NOMO-1 (cell line): Measurements from ENCODE around the gene RBM20.

Source experiments
- DNase-seq, 2 experiments: peaks; one replicate each; lab custom pipeline; 2025; ENCODE audit not compliant: unreplicated experiment in 2 of 2; lab: John Stamatoyannopoulos, UW

Gene RBM20

GRCh38 chr10:110780704-110781103 is 136.6 kb downstream of the RBM20 start:
- DNase-seq, result no peak

GRCh38 chr10:110781139-110781538 is 137.0 kb downstream of the RBM20 start:
- DNase-seq, result no peak

DNA sequence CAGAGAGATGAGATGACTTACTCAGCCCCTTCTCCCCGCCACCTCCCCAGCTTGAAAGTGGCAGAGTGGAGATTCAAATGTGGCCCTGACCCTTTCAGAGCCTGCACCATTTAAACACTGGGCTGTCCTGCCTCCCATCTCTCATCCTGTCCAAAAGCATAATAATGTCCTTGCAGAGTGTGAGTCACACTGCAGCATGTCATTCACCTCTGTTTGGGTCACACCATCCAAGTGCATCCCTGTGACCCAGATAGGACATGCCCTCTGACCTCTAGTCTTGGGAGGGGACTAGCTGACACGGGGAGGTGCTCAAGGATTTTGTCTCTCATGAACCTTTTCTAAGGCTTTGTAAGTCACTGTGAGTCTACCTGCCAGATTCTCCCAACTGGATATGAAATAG is 138.5 kb downstream of the RBM20 start:
- no peak for DNase-seq

DNA sequence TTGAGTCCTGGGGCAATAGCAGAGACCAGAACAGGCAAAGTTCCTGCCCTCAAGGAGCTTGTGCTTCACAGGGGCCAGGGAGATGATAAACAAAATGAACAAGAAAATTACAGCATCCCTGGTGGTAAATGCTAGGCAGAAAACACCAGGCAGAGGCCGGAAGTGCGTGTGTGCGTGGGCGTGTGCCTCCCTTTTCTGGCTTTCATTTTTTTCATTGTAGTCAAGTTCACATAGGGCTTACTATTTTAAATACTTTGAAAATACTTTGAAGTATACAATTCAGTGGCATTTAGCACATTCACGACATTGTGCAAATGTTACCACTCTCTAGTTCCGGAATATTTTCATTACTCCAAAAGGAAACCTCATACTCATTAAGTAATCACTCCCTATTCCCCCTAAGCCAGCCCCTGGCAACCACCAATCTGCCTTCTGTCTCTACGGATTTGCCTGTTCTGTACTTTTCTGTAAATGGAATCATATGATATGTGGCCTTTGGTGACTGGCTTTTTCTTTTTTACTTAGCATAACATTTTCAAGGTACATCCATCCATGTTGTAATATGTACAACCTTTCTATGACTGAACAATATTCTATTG is 139.5 kb downstream of the RBM20 start:
- no peak for DNase-seq

DNA sequence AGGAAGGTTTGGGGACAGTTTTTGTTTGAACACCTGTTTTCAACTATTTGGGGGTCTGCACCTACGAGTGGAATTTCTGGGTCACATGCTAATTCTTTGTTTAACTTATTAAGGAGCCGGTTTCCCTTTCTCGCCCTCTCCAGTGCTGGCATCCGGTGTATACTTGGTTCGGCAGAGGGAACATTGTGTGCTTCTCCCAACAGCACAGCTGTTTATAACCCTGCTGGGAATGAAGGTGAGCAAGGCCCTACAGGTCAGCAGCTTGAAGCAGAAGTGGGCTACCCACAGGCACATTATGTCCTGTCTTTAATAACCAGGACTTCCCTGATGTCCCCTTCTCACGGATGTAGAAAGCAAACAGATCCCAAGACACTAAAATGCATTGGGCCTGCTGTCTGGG is 140.1 kb downstream of the RBM20 start:
- no peak for DNase-seq

- no peak for DNase-seq
Observed at GRCh38 chr10:110786172-110786571, 142.0 kb downstream of the RBM20 start.

- DNase-seq, result no peak
Observed at GRCh38 chr10:110788620-110789385, 144.7 kb downstream of the RBM20 start.

DNA sequence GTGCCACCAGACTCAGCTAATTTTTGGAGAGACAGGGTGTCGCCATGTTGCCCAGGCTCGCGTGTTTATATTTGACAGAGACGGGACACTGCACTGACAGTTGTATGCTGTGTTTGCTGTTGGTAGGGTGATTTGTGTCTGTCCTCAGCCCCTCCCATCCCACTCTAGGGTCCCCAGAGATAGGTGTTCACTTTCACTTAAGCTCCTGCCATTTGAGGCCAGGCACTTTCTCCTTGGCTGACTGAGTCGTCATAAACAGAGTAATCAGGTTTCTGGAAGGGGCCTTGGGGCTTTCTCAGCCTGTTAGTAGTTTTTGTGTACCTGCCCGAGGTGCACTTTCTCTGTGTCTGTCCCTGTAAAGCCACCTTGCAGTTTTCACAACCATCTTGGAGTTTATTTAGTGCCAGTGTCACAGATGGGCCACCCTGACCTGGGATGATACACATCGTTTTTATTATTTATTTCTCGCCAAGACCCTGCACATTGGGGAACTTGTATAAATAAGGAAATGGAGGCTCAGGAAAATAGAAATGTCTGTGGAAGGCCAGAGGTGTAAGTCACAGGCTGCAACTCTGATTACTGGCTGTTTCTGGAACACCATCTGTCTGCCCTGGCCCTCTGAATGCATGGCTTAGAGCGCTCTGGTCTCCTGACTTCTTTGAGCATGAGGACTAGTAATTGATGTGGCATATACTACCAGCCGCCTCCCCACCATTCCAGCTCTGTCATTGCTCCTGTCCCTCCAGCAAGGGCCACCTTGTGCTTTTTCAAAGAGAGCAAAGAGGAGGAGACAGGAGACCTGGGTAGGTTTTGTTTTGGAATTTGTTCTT is 145.7 kb downstream of the RBM20 start:
- DNase-seq, result no peak

GRCh38 chr10:110790913-110791506 is 146.9 kb downstream of the RBM20 start:
- no peak for DNase-seq

- no peak for DNase-seq
Observed at GRCh38 chr10:110791541-110792073, 147.5 kb downstream of the RBM20 start.

DNA sequence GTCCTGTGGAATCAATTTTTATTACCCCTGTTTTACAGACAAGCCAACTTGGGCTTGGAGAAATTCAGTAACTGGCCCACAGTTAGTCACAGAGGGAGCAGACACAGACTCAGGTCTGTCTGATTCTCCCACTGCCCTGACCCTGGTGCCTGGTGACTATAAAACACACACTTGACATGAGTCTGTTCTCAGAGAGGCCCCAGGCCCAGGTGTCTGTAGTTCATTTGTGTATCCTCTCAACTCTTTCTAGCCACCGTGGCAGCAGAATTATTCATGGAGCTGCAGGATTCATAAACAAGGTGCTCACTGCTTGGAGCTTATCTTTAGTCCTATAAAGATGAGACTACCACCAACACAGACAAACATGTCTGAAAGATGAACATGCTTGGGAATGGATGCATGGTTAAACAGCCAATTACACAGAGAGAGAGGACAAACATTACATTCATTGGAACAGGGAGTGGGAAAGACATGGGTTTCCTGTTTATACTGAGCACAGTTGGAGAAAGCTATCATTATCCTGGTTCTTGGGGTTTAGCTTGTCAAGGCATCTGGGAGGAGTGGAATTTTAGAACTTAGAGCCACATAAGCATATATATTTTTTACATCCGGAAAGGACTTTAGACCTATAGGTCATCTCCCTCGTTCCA is 148.5 kb downstream of the RBM20 start:
- DNase-seq, result no peak

DNA sequence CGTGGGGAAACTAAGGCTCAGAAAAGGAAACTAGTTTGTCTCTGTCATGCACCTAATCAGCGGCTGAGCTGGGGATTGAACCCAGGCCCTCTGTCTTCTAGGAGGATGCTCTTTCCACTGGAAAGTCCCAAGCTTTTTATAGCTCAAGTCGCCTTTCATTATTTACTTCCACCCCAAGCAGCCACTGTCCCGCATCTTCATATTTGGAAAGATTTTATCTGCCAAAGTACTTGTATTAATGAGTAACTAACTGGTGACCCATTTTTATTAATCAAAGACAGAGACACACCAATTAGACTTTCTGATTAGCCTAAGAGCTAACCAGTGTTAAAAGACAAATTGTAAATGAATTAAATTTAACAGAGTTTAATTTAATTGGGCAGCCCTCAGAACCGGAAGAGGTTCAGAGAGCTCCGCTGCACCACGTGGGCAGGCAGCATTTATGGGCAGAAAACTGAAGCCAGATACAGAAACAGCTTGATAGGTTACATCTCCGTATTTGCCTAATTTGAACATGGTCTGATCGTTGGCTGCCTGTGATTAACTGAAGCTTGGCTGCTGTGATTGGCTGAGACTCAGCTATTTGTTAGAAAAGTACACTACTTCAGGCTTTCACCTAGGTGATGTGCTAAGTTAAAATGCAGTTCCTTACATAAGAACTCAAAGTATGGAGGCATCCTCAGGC is 149.1 kb downstream of the RBM20 start:
- no peak for DNase-seq

DNA sequence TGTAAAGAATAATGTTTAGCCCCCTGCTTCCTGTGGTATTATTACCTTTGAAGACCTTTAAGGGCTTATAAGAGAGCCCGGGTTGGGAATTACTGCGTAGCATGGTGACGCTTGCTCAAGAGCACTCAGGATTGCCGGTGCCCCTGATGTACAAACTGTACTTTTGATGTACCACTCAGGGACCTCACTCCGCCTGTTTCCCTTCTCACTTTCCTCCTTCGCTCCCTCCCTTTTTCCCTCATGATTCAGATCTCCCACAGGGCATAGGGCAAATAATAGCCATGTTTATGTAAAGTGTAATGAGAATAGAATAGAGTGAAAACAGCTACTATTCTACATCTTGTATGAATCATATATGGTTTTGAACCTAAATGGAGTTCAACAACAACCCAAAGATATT is 149.8 kb downstream of the RBM20 start:
- no peak for DNase-seq

GRCh38 chr10:110794808-110795207 is 150.7 kb downstream of the RBM20 start:
- no peak for DNase-seq

DNA sequence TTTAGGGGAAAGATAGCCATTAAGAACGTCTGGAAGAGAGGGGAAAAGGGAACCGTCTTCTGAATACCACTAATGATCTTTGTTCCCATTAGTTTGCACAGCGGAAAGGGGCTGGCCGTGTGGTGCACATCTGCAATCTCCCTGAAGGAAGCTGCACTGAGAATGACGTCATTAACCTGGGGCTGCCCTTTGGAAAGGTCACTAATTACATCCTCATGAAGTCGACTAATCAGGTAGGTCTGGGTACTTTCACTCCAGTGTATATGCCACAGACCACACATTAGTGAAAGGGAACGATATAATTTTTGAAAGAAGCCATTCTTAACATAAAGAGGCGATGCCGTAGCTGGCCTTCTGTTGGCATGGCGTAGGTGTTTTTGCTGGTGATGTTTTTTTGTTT is 153.3 kb downstream of the RBM20 start:
- no peak for DNase-seq

GRCh38 chr10:110798340-110798739 is 154.2 kb downstream of the RBM20 start:
- no peak for DNase-seq

DNA sequence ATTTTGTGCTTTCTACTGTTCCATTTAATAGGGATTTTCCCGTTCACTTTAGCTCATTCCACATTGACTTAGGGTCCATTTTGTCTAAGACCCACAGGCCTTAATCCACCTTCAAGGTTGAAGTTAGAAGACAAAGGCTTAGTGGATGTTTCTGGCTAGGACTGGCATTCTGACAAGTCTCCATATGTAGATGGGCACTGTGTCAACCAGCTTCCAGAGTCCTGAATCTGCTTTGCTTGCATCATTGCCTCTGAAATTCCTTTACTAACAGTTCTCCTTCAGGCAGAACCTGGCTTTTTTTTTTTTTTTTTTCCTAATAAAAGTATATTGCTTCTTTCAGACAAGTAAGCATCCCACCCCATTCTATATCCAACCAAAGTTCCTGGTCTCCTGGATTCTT is 158.0 kb downstream of the RBM20 start:
- DNase-seq, result no peak

- DNase-seq, result peak; percentile 5 to 18
Observed at GRCh38 chr10:110802551-110803238, 158.6 kb downstream of the RBM20 start.

DNA sequence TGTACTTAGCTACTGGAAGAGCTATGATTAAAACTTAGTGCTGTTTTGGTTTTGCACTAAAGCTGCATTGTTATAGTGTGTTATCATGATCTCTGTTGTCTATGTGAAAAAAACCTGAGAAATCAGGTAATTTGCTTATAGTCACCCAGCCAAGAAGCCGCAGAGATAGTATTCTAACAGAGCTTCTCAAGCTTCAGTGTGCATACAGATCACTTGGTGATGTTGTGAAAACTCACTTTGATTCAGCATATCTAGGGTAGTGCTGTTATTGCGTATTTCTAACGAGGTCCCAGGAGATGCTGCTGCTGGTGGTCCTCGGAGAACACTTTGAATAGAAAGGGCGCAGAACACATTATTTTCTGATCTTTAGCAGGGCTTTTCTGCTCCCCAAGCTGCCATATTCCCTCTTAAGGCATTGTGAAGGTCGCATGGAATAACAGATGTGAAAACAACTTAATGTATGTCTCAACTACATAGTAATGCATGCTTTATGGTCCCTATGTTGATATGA is 159.2 kb downstream of the RBM20 start:
- no peak for DNase-seq
